Measurements from ENCODE around the gene MYO1G.

- no peak for TF ChIP-seq POLR2AphosphoS5 (IDR thresholded peaks at IDR 0.05; ENCODE audit: low read depth, low read length)
- no peak for TF ChIP-seq CTCF (IDR thresholded peaks at IDR 0.05)
- no peak for TF ChIP-seq GABPA (IDR thresholded peaks at IDR 0.05; ENCODE audit: low read depth)
- TF ChIP-seq RFX5 (IDR thresholded peaks at IDR 0.05; ENCODE audit: low read length), result no peak
- no peak for TF ChIP-seq USF1 (IDR thresholded peaks at IDR 0.05; ENCODE audit: borderline replicate concordance, low read depth)
- TF ChIP-seq JUND (IDR thresholded peaks at IDR 0.05), result no peak
- no peak for TF ChIP-seq MAX (IDR thresholded peaks at IDR 0.05; ENCODE audit: low read depth)
- no peak for TF ChIP-seq EP300 (IDR thresholded peaks at IDR 0.05; ENCODE audit: borderline replicate concordance in 1 of 2, low read depth in 1 of 2, low read length in 1 of 2)
- no peak for TF ChIP-seq TAF1 (IDR thresholded peaks at IDR 0.05; ENCODE audit: borderline replicate concordance, low read depth, low read length)
- TF ChIP-seq ELF1 (IDR thresholded peaks at IDR 0.05), result no peak
These were observed 16.2 kb upstream of the MYO1G start for GRCh38 chr7:44994877-44995554.
